GOT3 (cell line): ENCODE measurements around the gene KCNS1.
"Not testable (repeated sequence)": the region's sequence is repeated elsewhere in the genome, so short reads cannot be mapped to it uniquely, and the experiment has no call there.

Experiments used
- DNase-seq: peaks from one replicate; lab custom pipeline; 2025; ENCODE audit warnings: mixed read lengths; lab: John Stamatoyannopoulos, UW

The KCNS1 gene, protein sequence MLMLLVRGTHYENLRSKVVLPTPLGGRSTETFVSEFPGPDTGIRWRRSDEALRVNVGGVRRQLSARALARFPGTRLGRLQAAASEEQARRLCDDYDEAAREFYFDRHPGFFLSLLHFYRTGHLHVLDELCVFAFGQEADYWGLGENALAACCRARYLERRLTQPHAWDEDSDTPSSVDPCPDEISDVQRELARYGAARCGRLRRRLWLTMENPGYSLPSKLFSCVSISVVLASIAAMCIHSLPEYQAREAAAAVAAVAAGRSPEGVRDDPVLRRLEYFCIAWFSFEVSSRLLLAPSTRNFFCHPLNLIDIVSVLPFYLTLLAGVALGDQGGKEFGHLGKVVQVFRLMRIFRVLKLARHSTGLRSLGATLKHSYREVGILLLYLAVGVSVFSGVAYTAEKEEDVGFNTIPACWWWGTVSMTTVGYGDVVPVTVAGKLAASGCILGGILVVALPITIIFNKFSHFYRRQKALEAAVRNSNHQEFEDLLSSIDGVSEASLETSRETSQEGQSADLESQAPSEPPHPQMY

DNA sequence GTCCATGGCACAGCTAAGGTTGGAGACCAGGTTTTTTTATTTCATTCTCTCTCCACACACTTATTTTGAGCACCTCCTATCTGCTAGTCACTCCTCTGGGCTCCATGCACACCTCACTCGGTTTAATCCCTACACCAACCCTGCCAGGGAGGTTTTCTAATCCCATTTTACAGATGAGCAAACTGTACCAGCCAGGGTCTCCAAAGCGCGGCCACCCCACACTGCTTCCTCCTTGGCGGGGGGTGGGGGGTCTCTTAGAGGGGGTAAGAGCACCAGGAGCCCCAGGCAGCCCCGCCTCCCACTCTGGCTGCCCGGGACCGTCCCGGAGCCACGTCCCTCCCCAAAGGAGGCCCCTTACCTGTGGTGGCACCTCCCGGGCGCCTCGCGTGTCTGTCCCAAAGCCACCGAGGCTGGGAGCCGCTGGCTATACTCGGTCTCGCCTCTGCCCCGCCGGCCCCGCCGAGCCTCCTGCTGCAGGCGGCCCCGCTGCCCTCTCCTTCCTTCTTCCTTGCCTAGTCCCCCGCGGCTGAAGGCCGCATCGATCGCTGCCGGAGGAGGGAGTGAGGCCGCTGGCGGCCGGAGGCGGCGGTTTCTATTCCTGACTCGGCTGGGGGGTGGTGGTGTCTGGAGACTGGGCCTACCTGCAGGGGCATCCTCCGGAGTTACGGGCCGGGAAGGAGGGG lies at the start of gene KCNS1:
TSS of gene KCNS1 (minus strand) at position 565 of the 683 bp plus-strand sequence. CDS start 1,891 bp downstream, outside the sequence.
- DNase-seq: no peak

DNA sequence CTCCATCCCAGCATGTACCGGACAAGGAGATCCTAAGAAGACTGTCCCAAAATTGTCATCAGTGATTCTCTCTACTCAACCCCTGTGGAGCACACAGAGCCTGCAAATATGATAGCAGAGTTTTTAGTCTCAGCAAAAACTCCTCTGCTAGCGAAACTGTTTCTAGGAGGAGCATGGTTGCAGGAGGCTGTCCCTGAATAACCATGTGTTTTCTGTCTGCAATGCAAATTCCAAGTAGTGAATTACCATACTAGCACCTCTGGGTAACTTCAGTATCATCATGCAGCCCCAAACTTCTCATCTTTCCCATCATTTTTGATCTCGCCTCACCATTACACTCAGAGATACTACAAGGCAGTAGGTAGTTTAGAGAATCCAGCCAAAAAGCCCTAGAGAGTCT lies 48.1 kb upstream of the KCNS1 start:
- DNase-seq: no peak

DNA sequence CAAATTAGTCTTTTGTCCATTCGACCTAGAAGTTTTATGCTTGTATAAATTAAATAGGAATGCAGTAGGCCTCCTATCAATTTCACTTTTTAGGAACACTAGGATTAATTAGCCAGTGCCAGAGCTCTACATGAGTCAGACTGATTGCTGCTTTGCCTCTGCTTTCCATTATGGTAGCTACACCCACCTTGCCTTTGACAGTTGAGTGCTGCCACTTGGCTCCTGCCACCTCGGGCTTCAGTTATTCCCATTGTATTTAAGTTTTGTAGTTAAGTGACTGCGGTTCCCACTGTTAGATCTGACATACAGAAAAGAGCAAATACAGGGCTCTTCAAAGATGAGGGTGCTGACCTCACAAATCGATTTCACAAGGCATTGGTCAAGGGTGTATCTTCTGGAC lies 39.9 kb upstream of the KCNS1 start:
- DNase-seq: no peak

DNA sequence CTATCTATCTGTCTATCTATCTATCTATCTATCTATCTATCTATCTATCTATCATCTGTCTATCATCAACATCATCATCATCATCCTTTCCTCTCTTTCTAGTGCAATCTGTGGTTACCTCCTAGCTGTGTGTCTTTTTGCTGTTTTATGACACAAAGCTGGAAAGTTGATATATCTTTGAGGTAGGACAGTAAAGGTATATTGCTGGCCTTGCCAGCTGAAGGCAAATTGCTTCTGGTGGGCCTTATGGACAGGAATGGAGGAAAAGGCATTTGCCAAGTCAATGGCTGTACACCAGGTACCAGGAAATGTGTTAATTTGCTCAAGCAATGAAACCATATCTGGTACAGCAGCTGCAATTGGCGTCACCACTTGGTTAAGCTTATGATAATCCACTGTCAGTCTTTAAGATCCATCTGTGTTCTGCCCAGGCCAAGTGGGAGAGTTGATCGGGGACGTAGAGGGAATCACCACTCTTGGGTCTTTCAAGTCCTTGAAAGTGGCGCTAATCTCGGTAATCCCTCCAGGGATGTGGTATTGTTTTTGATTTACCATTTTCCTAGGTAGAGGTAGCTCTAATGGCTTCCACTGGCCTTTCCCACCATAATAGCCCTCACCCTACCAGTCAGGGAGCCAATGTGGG lies 38.9 kb upstream of the KCNS1 start:
- DNase-seq: not testable (repeated sequence)

DNA sequence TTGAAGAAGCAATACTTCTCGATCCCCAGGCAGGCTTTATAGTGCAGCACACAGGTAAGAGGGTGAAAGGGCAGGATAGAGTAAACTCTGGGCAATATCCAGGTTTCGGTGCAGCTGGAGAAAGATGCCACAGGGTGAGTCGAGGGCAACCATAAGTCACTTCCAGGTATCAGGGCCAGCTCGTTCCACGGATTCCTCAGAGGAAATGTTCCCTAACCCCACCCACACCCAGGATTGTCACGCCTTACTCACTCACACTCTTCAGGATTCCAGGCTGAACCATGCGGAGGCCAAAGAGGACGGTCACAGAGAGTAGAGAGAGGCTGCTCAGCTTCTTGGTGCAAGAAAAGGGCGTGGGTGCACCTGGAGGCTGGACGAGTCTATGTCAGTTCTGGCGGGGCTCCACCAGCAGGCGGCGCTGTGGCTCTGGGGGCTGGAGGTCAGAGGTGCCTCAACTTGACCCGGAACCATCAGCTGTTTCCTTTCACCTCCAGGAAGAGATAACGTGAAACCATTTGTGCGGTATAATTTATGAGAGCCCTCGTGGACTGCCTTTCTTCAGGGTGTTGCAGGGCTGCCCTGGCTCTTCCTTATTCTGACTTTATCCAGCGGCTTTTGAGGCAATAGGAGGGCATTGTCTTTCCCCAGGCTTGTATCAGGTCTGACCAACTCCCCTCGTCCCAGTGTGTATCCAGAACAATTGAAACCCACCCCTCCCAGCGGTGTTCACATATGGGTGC lies 37.8 kb upstream of the KCNS1 start:
- no peak for DNase-seq

DNA sequence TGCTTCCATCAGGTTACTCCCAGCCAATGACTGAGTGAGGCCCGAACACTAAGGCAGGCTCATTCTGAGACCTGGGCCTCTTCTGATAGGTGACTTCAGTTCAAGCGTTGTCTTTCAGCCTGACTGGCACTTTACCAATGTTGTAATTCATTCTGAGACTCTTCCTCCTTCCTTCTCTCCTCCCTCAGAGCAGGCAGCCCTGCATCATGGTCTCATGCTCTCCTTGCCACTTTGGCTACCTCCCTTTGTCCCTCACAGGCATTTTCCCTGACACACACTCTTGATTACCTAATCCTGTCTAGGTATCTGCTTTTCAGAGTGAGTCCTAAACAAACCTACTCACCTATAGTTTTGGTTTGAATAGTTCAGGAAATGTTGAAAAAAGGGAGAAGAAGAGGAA lies 36.0 kb upstream of the KCNS1 start:
- no peak for DNase-seq

DNA sequence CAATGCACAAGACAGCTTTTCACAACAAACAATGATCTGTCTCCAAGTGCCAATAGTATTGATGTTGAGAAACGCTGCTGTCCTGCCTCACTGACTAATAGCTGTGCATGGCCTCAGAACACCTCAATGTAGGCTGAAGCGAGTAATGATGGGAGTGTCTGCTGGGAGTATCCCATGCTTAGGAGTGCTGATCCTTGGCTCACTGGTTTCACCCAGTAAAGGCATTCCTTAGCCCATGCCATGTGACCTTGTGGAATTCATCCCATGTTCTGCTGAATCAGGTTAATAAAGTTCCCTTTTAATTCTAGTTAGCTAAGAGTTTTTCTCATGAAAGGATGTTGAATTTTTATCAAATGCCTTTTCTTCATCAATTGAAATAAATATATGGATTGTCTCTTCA lies 27.2 kb upstream of the KCNS1 start:
- no peak for DNase-seq

DNA sequence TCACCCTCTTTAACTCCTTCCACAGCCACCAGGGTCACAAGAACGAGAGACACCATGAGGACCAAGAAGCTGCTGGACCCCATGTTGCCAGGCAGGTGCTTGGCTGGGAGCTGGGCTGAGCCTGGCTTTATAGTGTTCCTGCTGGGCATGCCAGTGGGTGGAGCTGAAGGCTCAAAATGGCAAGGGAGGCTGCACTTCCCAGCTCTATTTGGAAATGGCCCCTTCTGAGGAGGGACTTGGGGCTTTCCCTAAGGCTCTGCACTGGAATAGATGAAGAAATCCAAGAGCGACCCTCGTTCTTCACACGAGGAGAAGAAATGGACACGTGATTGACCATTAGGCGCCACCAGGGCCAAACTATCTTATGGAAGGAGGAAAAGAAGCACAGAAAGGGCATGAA lies 23.4 kb upstream of the KCNS1 start, which contains the start of gene WFDC12:
TSS of gene WFDC12 (minus strand) at position 101 of the 400 bp plus-strand sequence. CDS start at position 83, 18 bp downstream.
- no peak for DNase-seq

DNA sequence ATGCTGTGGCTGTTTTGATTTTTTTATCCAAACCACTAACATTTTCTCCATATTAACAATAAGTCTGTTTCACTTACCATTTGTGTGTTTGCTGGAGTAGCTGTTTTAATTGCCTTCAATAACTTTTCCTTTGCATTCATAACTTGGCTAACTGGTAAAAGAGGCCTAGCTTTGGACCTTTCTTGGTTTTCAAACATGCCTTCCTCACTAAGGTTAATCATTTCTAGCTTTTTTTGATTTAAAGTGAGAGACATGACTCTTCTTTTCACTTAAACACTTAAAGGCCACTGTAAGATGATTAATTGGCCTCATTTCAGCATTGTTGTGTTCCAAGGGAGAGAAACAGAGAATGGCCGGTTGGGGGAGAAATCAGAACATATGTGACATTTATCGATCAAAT lies 20.5 kb upstream of the KCNS1 start:
- DNase-seq: no peak

DNA sequence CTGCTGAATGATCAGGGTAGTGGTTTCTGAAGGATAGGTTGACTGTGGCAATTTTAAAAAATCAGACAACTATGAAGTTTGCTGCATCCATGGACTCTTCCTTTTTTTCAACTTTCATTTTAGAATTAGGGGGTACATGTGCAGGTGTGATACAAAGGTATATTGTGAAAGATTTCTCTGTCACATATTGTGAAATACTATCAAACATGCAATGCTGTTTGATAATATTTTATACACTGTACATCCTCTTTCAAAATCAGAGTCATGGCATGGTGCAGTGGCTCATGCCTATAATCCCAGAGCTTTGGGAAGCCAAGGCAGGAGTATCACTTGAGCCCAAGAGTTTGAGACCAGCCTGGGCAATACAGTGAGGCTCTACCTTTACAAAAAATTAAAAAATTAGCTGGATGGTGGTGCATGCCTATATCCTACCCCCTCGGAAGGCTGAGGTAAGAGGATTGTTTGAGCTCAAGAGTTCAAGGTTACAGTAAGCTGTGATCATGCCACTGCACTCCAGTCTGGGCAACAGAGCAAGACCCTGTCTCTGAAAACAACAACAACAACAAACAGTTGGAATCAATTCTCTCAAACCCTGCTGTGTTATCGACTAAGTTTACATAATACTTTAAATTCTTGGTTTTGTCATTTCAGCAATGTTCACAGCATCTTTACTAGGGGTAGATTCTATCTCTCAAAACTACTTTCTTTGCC lies 18.8 kb upstream of the KCNS1 start:
- DNase-seq: no peak

DNA sequence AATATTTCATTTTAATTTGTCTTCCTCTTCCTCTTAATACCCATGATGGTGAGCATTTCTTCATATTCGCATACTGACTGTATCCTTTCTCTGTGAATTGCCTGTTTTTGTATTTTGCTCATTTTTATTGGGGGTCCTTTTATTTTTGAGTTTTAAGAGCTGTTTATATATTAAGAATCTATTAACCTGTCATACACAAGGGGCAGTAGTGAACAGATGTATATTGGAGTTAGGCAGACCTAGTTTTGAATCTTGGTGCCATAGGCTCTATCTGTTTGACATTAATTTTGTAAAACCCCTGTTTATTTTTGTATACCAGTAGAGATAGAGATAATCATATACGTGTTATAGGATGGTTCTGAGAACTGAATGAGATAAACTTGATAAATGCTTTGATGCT lies 17.1 kb upstream of the KCNS1 start:
- no peak for DNase-seq

DNA sequence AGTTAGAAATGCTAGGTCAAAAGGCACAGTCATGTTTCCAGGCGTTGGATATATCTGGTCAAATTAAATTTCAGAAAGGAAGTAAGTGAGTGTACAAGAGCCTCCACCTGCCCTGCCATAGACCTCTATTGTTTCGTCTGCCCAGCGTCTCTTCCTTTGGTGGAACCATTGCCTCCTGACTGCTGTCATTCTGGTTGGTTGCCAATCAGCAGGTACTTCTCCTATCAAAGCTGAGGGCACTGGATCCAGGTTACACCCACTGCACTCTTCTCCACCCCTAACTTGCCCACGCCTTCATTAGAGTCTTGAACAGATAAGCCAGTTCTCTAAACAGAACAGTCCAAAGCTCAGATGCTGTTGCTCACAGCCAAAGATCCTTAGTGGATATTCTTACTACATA lies 16.7 kb upstream of the KCNS1 start:
- DNase-seq: no peak

DNA sequence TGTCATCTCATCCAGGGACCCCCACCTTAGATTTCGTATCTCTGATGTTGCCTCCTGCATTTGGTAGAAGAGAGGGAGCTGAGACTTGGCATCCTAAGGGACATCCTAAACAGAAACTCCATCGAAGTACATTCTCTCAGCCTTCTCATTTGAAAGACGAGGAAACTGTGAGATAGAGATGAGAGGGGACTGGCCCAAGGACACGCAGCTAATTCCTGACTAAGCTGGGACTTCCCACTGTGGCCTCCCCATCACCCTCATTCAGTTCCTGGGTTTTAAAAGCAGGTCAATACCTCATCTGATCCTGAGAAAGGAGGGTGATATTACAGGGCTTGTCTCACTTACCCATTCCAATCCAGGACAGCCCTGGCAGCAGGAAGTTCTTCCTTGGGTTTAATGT lies 14.9 kb upstream of the KCNS1 start:
- no peak for DNase-seq

DNA sequence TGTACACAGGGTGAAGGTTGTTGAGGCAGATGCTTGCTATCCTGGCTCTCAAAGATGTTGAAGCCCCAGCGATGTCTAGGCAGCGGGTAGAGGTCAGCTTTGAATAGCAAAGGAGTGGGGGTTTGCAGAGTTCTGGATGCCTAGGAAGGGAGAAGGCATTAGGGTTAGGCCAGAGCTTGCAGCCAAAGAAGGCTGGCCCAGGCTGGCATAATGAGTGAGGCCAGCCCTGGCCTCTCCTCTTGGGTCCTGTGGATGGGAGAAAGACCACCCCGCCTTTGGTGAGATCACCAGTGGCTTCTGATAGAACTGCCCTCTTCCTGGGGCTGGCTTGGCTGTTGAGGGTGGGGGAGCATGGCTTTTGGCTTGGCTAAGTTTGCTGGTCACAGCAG lies 14.5 kb upstream of the KCNS1 start:
- no peak for DNase-seq

DNA sequence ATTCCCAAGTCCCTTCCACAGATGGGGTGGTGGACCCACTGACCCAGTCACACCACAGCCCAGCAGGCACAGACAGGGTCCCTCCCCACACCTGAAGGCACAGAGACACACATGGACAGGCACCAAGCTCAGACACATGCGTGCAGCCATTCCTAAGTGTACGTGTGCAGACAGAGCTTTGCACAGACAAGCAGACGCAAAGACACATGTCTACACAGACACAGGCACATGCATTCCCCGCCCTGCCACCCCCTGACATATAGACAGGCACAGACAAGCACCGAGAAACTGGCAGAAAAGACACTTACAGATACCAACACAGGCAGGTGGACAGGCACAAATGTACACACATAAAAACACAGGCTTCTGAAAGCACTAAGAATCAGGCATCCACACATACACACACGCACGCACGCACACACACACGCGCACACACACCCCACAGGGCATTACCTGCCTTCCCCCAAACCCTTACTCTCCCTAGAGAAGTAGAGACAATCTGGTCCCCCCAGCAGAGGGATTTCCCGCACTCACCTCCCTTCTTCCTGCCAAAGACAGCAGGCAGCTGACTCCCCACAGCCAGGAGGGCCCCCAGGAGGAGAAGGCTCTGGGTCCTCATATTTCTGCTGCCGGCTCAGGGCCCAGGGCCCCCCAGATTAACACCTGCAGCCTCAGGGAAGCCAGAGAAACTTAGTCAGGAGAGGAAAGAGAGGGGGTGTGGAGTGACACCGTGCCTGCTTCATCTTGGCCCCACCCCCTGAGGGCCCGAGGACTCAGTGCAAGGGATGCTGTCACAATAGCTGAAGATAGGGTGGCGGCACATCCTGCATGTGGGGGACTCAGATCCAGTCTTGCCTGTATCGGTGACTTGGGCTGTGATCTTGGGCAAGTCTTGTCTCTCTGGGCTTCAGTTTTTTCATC lies 13.8 kb upstream of the KCNS1 start, which contains the start of gene WFDC5:
TSS of gene WFDC5 (minus strand) at position 710 of the 921 bp plus-strand sequence. CDS start at position 619, 91 bp downstream.
- DNase-seq: no peak

DNA sequence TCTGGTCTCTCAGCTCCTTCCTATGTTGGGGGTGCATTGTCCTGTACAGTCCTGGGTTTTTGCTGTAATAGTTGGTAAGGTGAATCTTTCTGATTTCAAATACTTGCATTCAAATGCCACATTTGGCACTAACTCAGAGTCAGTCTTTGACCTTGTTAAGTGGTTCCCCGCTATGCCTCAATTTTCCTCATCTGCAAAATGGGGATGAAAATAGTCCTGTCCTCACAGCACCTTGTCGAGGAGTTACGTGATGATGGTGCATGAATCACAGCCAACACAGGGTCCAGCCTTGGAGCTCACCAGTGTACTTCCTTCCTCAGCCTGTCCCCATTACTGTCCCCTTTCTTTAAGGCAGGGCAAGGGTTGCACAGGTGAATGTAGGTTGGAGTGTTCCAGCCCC lies 12.9 kb upstream of the KCNS1 start:
- no peak for DNase-seq

DNA sequence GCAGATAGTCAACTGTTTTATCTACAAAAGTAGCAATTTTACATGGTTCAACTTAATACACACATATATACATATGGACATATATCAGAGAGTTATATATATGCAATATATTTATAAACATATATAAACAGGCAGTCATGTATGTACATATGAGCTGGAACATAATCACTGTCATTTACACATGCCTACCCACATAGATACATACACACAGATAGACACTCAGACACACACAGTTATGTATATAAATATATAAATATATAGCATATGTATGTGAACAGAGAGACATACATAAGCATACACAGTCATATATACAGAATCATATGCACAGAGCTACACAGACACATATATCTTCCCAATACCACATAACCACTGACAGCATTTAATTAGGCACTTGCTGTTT lies 11.8 kb upstream of the KCNS1 start:
- DNase-seq: no peak

DNA sequence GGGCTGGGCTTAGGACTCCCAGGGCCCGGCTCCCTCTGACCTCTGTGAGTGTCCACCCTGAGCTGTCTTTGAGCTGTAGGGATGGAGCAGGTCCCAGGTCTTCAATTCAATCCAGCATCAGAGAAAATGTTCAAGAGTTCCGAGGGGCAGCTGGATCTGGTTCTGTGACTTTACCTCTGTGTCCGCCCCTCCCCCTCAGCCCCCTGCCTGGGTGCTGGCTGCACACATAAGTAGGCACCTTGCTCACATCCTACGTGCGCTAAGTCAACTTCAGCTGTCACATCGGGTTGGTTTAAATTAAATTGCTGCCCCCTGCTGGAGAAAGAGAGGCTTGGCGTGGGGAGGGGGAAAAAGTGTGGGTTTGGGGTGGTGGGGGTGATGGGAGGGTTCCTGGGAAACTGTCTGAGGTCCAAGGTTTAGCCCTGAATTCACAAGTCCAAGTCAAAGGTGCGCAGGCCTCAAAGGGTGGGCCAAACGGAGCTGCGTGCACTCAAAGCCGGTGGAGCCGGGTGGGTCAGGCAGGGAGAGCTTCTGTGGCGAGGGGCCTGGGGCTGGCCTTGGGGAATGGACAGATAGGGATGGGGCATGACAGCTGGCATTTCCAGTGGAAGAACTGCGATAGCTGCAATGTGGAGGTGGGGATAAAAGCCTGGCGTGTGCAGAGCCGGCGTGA lies 11.0 kb upstream of the KCNS1 start:
- no peak for DNase-seq

DNA sequence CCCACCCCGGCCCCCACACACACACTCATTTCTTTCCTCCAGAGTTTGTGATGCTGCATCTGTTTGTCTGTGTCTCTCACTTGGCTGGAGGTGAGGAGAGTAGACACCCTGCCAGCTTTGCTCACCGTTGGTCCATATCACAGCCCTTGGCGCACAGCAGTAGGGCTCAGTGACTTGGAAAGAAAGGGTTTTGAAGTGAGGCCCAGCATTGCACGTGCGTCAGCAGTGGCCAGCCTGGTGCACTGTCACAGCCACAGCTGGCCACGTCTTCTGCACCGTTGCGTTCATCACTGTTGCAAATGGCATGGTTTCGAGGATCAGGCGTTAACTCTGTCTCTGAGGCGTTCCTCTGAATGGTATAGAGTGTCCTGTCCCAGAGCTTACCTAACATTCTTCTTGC lies 10.4 kb upstream of the KCNS1 start:
- no peak for DNase-seq

DNA sequence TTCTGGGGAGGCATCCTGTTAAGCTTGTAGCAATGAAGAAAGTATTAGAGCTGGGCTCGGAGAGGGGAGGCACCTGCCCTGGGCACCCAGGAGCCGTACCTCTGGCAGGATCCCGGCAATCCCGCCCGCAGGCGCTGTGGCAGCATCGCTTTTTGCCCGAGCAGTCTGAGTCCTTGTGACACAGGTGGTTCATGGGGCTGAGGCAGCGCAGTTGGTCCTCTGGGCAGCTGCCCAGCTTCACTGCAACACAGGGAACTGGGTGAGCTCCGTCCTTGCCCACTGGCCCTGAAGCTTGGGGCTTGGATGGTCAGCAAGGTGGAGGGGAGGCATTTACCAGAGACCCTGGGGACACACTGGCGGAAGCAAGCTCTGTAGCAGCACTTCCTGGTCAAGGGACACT lies 9.4 kb upstream of the KCNS1 start:
- DNase-seq: no peak
